ENCODE results near the gene SLC30A10.

DNA sequence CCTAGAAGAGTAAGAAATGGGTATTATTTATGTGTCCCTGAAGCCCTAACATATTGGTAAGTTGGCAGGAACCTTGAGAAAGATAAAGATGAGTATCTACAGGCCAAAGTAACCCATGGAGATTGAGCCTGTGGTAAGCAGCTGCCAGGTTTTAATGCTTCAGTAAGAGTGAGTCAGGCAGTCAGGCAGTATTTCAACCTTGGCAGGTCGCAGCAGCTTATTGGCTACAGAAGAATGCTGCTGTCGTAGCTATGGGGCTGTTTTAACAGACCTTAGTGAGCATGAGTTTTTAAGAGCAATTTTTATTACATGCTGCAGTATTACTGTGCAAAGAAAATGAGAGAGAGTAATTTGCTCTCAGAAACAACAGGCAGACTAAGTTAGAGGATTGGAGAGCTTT lies 10.3 kb upstream of the SLC30A10 start:
- TF ChIP-seq POLR2A (IDR thresholded peaks at IDR 0.05) (no peak), EP300 (IDR thresholded peaks at IDR 0.05) (no peak), POLR2AphosphoS5 (IDR thresholded peaks at IDR 0.05) (no peak)
- TF ChIP-seq, protein P1, sequence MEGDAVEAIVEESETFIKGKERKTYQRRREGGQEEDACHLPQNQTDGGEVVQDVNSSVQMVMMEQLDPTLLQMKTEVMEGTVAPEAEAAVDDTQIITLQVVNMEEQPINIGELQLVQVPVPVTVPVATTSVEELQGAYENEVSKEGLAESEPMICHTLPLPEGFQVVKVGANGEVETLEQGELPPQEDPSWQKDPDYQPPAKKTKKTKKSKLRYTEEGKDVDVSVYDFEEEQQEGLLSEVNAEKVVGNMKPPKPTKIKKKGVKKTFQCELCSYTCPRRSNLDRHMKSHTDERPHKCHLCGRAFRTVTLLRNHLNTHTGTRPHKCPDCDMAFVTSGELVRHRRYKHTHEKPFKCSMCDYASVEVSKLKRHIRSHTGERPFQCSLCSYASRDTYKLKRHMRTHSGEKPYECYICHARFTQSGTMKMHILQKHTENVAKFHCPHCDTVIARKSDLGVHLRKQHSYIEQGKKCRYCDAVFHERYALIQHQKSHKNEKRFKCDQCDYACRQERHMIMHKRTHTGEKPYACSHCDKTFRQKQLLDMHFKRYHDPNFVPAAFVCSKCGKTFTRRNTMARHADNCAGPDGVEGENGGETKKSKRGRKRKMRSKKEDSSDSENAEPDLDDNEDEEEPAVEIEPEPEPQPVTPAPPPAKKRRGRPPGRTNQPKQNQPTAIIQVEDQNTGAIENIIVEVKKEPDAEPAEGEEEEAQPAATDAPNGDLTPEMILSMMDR (IDR thresholded peaks at IDR 0.05): no peak

All from gastroesophageal sphincter (tissue), 3 donors.